HG03457 (cell line): Measurements from ENCODE around the gene ENOX1.

Experiments used
- ATAC-seq: cut with Tn5 transposase; IDR thresholded peaks from one replicate; pipeline ENCODE4 v1.9.1; 2021; ENCODE audit warnings: moderate number of reproducible peaks; ENCODE audit not compliant: unreplicated experiment

Gene ENOX1

GRCh38 chr13:43749503-43749902, 37.3 kb downstream of the ENOX1 start:
- ATAC-seq, result no peak

DNA sequence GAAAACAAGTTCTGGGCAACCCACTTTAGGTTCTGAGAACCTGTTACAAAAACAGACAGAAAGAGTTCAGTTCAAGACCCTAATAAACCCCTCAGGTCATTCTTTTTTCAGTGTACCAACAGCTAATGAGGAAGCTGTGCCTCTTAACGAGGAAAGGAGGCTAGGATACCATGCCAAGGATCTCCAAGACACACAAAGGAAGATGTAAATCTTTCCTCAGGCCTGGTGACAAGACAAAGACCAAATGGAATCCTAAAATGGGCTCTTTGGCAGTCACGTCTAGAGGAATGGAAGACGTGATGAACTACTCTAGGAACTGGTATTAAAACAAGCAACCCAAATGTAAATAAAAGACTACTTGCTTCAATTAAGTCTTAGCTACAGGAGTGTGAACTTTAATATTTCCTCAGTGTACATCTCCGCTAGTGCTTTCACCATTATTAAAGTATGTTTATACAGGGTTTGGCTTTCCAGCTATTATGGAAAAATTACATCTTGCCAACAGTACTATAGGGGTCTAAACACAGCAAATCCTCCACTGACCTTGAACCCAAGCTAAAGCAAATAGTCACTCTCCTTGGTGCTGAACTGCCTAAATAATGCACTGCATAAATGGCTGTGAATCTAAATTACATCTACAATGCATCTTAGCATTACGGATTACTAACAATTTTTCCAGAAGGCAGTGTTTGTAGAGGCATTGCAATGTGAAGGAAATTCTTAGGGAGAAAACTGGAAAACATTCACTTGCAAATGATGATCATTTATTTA, 42.3 kb downstream of the ENOX1 start:
- ATAC-seq, result no peak

GRCh38 chr13:43742911-43743310, 43.9 kb downstream of the ENOX1 start:
- no peak for ATAC-seq

DNA sequence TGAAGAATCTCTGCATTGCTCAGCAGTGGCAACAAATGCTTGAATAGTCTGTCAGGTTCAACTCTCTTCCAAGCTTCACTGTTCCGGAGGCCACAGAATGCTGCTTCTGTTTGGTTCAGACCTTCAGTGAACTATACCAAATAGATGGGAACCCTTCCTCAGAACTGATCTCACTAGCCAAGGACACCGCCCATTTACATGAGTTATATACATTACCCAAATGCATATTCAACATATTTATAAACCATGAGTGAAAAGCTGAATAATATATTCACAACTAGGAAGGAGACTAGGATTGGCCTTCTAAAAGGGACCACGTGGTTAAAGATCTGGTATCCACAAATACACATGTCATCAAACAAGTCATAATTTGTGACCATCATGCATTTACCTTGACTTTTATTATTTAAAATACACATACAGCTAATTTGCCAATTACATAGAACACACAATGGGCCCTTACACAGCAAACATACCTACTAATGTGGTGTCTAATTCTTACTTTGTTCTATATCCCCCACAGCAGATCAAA, 49.3 kb downstream of the ENOX1 start:
- ATAC-seq, result no peak

GRCh38 chr13:43732726-43733125, 54.0 kb downstream of the ENOX1 start:
- no peak for ATAC-seq

- ATAC-seq, result no peak
Measured at GRCh38 chr13:43731296-43731695, 55.5 kb downstream of the ENOX1 start.

DNA sequence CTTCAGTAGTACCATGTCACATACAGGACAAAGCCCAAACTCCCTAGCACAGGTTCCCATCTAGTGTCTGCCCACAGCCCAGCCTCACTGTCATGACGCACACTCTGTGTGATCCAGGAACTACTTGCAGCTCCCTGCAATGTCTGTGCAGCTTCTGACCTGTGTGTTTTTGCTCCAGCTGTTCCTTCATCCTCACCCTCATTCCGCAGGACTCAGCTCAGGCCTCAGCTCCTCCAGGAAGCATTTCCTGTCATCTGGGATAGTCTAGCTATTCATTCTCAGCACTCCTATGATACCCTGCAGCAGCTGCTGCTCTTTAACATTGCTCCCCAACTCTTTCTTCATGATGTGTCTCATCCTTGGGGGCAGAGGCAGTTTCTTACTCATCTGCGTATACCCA, 56.1 kb downstream of the ENOX1 start:
- no peak for ATAC-seq

DNA sequence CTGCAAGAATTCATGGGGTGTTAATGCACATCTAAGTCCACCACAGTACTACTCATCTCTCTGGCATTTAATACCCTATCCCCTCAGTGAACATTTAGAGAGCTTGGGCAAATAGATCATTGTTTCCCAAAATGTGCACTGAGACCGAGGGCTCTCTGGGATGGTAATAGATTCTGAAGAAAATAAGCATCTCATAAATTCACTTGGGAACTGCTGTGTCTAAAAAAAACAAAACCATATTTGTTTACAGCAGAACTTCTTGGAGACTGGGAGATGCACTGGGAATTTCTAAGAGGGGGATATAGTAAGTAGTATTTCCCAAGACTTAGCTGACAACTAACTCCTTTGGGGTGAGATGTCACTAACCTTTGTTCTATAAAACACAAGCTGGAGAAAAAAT, 58.4 kb downstream of the ENOX1 start:
- ATAC-seq, result no peak

GRCh38 chr13:43727856-43728255, 58.9 kb downstream of the ENOX1 start:
- ATAC-seq, result no peak

DNA sequence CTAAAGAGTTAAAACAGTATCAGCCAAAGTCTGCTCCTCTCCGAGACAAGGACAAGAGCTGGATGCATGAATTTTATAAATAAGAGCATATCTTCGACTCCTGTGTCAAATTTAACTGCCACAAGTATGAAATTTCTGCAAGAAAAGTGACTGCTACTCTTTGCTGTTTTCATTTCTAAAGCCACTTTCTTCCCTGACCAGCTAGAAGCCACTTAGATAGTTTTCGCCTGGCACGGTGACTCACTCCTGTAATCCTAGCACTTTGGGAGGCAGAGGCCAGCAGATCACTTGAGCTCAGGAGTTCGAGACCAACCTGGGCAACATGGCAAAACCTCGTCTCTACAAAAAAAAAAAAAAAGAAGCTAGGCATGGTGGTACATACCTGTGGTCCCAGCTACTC, 61.3 kb downstream of the ENOX1 start:
- no peak for ATAC-seq

DNA sequence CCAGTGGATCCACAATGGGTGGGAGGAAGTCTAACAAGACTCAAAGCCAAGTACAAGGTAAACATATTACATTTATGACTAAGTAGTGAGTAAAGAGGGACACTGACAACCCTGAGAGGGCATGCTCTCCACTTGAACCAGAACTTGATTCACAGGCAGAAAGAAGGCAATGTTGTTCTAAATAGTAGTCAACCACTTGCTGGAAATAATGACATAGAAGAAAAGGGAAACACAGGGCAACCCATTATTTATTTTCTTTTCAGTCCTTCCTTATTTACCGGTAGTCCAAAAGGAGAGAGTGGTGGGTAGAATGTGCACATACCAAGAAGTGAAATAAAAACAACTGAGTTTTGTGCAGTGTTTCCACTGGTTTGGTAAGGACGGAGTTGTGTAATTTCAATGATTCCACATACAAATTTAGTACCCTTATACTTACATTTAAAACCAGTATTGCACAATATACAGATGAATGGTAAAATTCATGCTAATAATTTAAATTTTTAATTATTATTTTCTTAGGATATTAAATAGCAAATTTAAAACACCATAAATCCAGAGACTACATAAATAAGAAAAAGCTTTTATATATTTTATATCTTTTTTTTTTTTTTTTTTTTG, 65.9 kb downstream of the ENOX1 start:
- ATAC-seq, result no peak

DNA sequence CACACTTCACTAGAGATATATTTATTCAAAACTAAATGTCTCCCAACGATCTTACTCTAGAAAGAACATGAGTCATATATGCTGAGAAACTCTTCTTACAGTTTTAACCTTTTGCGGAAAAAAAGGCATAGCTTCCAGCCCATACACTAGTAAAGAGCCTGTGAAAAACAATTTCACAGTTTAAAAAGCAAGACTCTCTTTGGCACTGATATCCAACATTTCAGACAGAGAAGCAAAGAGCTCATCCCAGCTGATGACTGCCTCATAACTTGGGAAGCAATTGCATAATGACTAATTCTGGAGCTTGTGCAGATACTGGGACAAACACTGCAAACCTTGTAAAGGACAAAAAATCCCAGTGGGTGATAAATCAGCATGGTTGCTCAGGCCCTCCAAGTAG, 88.0 kb downstream of the ENOX1 start:
- ATAC-seq, result no peak

GRCh38 chr13:43698009-43698408, 88.8 kb downstream of the ENOX1 start:
- no peak for ATAC-seq

GRCh38 chr13:43697323-43697722, 89.4 kb downstream of the ENOX1 start:
- no peak for ATAC-seq

GRCh38 chr13:43694146-43694664, 92.6 kb downstream of the ENOX1 start:
- no peak for ATAC-seq

GRCh38 chr13:43693639-43694038, 93.1 kb downstream of the ENOX1 start:
- no peak for ATAC-seq

DNA sequence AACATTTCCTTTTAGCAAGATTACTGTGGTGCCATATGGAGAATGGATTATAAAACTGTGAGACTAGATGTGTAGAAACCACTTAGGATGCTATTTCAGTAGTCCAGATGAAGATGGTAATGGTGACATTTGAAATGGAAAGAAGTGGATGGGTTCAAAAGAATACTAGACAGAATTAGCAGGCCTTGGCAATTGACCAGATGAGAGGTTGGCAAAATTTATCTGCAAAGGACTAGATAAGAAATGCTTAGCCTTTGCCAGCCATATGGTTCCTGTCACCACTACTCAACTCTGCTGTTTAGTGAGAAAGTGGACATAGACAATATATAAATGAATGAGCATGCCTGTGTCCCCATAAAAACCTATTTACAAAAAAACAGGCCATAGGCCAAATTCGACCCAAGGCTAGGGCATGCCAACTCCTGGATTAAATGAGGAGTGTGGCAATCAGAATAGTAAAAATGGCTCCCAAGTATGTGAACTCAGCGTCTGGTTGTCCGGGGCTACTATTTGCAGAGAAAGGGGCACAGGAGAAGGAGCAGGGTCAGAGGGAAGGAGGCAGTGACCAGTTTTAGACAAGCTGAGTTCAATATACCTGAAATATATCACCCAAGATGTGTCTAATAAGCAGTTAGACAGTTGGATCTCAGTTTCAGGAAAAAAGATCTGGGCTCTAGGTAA, 98.4 kb downstream of the ENOX1 start:
- ATAC-seq, result no peak

- no peak for ATAC-seq
Measured at GRCh38 chr13:43687038-43687437, 99.7 kb downstream of the ENOX1 start.

GRCh38 chr13:43686557-43686956, 100.2 kb downstream of the ENOX1 start:
- no peak for ATAC-seq

DNA sequence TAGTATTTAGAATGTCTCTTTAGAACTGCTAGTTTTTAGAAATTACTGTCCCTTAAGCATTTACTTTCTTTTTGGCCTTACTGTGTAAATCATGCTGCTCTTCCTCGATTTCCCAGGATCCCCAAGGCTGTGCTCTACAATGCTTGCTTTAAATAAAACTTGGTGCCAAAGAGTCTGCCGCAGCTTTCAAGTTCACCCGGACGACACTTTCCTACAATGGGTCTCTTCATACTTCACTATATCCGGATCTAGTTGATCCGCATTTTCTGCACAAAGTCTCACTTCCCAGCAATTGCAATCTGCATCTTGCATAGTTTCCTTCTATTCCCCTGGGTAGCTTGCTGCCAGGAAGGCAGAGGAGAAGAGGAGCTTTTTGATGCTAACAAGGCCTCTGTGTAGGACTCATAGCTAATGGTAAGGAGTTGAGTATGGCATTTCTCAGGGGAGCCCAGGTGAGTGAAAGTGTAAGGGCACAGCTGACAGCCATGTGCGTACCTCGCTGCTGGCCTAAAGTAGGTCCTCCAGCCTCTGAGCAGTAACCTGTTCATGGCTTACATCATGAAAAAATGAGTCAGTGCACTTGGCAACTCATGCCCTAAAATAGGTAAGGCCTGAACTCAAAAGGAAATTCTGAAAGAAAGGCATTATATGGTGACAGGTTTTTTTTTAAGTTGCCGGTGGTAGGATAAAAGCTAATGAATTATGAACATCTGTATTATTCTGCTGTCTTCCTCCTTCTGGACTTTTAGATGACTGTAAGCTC, 101.6 kb downstream of the ENOX1 start:
- ATAC-seq, result no peak

DNA sequence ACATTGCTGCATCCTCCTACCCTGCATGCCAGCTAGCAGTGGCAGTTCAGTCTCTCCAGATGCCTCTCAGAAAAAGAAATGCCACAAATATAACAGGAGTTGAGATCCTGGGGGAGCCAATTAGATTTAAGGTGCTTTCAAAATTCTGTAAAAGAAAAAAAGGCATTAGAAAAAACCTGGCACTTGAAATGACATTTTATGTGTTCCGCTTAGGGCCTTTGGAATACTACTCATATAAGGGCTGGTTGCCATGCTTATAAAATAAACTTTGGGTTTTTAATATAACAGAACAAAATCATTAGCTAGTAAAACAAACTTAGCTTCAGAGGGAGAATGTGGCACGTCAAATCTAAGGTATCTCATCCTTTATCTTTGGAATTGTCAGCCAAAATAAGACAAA, 104.1 kb downstream of the ENOX1 start:
- ATAC-seq, result no peak
